Adipose tissue (tissue), 3 donors: Measurements from ENCODE around the gene MEIS2. TPM values are rescaled to one million over a fixed set of nuclear protein-coding genes. Genes with fewer than 3 reads are reported as not detected.

ENCODE experiments used
- H3K27ac ChIP-seq: one replicate; pipeline ENCODE4 v1.5.1; 2013; ENCODE audit warnings: low read depth, low read length
- WGBS, 3 donors: extraction: QIAGEN DNeasy Blood & Tissue Kit; methylation state at CpG; one replicate each; pipeline ENCODE4 v1.1.7; 2013; 5-methylcytosine and 5-hydroxymethylcytosine counted together
- polyA plus RNA-seq, 3 donors: library from polyadenylated mRNA; stranded (reverse); fragments of 200-250 nt; gene quantifications; one replicate each; pipeline ENCODE4 v1.2.3, GENCODE V29; 2013
- donor health status: healthy with polysubstance abuse.
- donor health status: Bipolar disorder and iron deficiency.
- donor health status: healthy.

The MEIS2 gene
- polyA plus RNA-seq = 10 to 100 TPM in 1 of 3 donors, 1 to 10 TPM in 2; 6.6 to 16.9 (median 9.0) TPM

DNA sequence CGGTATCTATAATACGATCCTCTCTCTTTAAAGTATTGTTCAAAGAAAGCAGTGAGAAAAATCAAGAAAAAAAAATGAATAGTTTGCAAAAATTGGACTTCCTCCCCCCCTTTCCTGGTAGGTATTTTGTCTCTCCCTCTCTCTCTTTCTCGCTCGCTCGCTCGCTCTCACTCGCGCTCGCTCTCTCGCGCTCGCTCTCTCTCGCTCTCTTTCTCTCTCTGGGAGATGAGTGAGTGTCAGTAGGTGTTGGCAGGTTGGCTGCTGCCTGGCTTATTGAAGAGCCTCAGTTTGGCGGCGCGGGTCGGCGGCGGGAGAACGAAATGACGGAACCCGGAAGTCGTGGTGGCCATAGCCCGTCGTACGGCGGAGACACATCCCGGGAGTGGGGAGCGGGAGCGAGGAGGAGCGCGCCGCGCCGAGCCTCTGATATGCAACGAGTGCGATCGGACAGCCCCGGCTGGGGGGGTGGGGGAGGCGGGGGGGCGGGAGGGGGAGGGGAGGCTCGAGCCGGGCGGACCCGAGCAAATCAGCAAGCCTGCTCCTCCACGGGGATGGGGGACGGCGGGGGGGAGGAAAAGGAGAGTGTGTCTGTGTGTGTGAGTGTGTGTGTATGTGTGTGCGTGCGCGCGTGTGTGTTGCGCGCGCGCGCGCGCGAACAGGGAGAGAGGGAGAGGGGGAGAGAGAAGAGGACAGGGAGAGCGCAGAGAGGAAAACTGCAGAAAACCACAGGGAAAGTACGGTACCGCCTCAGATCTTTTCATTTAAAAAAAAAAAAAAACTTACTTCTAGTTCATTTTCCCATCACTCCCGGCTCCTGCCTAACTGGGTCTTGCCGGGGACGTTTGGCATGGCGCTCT lies at the start of gene MEIS2:
Gene MEIS2, minus strand, starts transcription at position 441 of the 857 bp plus-strand sequence. CDS start 1,083 bp downstream, outside the sequence.
- WGBS, 3 donors = 0% methylated on average over 51 to 67 of the region's 67 CpGs
- peak within 1 kb of the TSS; percentile 11 for H3K27ac ChIP-seq

- no peak overlapping the region for H3K27ac ChIP-seq
Observed at GRCh38 chr15:37149146-37149545, 48.8 kb upstream of the MEIS2 start.

DNA sequence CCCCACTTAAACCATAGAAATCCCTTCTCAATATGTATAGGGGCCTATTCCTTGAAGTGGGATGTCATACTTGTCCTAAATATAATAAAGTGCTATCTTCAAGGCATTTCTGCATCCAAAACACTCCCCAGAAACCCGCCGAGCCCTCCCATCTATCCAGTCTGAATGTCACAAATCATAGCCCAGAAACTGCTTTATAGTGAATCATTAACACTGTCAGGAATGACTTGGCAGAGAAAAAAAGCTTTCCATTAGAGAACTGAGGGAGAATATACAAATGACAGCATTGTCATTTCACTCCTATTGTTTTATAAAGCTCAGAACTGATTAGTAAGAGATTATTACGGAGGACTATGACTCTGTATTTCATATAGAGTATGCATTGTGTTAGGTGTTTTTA lies 48.4 kb upstream of the MEIS2 start:
- 30 to 71% (median 66%) methylated on average over 3 of the region's 3 CpGs for WGBS, 3 donors
- H3K27ac ChIP-seq = no peak overlapping the region

DNA sequence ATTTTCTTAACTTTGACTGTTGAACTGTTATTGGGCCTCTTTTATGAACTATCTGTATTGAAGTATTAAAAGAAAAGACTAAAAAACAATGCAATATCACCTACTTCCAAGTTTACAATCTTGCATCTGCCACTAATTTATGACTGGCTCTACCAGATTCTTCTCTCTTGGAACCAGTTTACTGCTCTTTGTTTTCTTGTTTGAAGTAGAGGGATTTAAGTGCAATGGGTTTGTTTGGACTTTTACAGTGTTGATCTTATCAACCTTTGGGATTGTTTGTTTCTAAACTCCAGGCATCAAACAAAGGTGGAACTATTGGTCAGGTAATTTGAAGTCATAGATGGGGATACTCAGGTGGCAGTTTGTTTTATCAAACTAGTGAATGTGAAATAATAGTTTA lies 43.0 kb upstream of the MEIS2 start:
- no peak overlapping the region for H3K27ac ChIP-seq

DNA sequence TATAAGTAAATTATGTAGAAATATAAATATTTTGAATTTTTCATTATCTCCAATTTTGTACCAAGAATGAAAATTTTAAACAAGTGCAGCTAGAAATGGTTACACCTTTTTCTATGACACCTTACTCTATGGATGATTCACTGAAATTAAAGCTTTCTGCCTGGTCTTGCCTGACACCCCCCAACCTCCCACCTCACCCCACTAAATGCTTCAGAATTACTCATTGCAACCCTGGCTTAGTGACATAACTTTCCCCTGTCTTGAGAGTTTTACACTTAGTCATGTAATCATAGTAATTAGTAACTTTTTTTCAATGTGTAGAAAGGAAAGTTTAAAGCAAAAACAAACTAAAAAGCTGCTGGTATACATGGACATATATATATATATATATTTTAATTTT lies 42.0 kb upstream of the MEIS2 start:
- no peak overlapping the region for H3K27ac ChIP-seq

DNA sequence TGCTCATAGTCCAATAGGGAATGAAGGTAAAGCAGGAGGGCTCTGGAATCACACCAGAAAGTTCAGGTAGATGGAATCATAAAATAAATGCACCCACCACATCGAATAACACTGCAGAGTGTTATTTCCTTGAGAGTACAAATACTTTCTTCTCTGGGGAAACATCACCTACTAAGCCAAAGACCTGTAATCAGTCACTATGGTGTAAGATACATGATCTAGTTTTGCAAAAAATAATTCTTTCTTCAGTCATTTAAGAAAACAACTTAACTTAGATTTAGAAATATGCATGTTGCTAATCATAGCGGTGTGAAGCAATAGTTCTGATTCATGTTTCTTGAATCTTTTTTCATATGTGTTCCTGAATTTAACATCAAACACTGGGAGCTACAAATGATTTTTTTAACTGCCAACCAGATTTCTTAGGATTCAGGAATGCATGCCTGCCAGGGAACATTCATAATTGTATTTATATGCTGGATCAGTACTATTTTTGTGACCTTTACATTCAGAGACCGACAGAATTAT lies 40.2 kb upstream of the MEIS2 start:
- 71 to 83% (median 72%) methylated on average over 3 of the region's 3 CpGs for WGBS, 3 donors
- no peak overlapping the region for H3K27ac ChIP-seq

DNA sequence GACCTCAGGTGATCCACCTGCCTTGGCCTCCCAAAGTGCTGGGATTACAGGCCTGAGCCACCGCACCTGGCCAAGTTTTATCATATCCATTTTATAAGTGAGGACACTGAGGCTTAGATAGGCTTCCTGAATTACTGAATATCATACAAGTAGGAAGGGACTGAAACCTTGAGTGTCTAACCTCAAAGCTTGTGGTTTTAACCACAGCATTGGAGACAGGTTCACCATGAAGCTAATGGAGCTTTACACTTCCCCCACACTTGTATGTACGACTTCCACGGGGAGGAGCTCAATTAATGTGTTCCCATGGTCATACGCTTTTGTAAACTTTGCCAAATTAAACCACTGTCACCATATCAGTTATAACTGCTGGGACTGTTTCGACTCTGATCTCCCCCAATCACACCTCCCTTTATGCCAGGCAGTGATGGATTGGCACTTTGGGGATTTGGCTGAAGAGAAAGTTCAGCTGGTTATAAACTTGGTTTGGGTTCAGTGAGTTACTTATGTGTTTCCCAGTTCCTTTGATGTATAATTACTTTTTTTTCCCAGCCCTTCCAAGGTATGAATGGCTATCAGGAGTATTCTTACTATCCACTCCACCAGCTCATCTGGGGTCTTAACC lies 38.4 kb upstream of the MEIS2 start:
- H3K27ac ChIP-seq = no peak overlapping the region
- WGBS, 3 donors = 42 to 82% (median 58%) methylated on average over 5 of the region's 5 CpGs

DNA sequence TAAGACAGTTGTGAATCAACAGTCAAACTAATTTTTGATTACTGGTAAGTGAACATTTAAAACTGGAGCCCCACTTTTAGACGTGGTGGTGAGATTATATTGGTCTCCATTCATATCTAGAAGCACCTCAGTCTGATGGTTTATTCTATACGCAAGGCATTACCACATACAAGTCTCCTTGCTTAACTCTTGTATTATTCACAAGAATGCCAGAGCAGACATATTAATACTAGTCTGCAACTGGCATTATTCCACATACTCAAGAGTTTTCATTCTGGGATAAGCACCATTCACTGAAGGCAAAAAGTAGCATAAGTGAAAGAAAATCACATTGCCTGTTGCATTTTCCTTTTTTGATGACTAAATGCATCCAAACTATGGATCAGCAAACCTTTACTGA lies 36.9 kb upstream of the MEIS2 start:
- H3K27ac ChIP-seq = no peak overlapping the region

GRCh38 chr15:37136666-37137065 lies 36.3 kb upstream of the MEIS2 start:
- WGBS, 3 donors = 81 to 89% (median 87%) methylated on average over 2 of the region's 2 CpGs
- no peak overlapping the region for H3K27ac ChIP-seq

More for the DNA sequence above, 36.9 kb upstream of the MEIS2 start:
- WGBS, 3 donors = 58 to 74% (median 71%) methylated on average over 2 of the region's 2 CpGs

GRCh38 chr15:37135225-37135624 lies 34.9 kb upstream of the MEIS2 start:
- H3K27ac ChIP-seq = no peak overlapping the region
- 61 to 80% (median 77%) methylated on average over 1 of the region's 1 CpG for WGBS, 3 donors

DNA sequence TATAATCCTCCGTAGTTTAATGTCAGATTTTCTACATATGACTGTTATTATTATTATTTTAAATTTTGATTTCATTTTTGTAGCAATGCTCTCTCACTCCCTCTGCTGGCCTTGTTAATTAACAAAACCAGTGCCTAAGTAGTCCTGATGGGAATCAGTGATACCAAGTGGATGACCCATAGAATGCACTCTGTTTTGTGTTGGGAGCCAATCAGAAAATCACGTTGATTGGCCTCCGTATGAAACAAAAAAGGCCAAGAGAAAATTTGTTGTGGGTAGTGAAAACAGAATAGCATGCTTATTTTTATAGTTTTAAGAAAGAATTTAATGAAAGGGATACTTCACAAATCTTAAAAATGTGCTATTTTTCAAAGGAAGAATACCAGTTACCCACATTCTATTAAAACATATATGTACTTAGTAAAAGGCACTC lies 34.4 kb upstream of the MEIS2 start:
- no peak overlapping the region for H3K27ac ChIP-seq
- WGBS, 3 donors = 30 to 34% (median 32%) methylated on average over 3 of the region's 3 CpGs

DNA sequence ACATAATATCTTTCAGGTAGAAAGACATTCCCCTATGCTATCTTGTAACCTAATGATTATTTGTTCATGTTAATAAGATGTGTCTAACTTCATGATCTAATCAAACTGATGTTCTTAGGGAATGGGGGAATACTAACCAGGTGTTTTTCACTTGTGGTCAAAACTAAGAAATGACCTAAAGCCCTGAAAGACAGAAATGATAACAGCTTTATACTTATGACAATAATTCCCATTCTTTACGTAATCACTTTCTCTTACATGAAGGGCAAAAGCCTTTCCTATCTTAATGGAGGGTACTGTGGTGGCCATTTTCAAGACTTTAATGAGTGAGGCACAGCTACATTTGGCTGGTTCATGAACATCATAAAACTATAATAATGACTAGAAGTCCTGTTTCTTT lies 33.9 kb upstream of the MEIS2 start:
- H3K27ac ChIP-seq = no peak overlapping the region
- WGBS, 3 donors = 43 to 92% (median 74%) methylated on average over 1 of the region's 1 CpG

- H3K27ac ChIP-seq = no peak overlapping the region
- 0 to 1% (median 0%) methylated on average over 1 of the region's 1 CpG for WGBS, 3 donors
Observed at GRCh38 chr15:37133602-37134001, 33.3 kb upstream of the MEIS2 start.

DNA sequence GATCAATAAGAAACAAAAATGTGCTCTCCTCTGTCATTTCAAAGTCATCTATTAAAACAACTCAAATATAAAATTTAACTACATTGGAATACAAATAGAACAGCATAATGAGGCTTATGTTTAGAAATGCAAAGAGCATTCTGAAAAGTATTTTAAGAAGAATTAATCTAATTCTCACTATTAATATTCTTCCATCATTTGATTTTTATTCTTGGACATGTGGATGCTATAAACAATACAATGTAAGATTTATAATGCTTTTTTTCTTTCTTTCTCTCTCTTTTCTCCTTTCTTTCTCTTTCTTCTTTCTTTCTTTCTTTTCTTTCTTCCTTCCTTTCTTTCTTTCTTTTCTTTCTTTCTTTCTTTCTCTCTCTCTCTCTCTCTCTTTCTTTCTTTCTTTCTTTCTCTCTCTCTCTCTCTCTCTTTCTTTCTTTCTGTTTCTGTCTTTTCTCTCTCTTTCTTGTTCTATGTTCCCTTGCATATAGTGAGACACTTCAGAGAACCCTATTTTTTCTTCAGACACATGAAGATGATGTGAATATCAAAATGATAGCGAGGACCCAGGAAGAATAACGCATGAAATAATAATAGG lies 32.6 kb upstream of the MEIS2 start:
- WGBS, 3 donors = 88 to 92% (median 89%) methylated on average over 2 of the region's 2 CpGs

GRCh38 chr15:37131621-37132020 lies 31.3 kb upstream of the MEIS2 start:
- 29 to 56% (median 50%) methylated on average over 2 of the region's 2 CpGs for WGBS, 3 donors
- H3K27ac ChIP-seq = no peak overlapping the region

More for the DNA sequence above, 32.6 kb upstream of the MEIS2 start:
- no peak overlapping the region for H3K27ac ChIP-seq

DNA sequence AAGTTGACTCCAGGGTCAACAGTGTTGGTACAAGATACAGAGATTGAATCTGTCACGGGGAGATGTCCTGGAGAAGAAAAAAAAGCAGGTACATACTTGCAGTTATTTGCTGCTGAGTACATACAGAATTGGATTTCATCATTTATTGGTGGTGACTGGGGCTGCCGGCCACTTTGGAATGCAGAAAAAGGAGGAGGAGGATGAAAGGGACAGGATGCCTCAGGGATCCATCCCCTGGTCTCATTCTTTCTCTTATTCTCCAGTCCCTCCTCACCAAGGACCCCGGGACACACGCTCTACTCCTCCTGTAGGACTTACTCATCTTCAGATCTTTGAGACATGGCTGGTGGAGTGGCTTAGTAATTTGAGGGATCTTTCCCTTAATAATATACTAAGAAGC lies 30.0 kb upstream of the MEIS2 start:
- WGBS, 3 donors = 64 to 80% (median 68%) methylated on average over 4 of the region's 4 CpGs
- H3K27ac ChIP-seq = no peak overlapping the region

GRCh38 chr15:37125143-37125542 lies 24.8 kb upstream of the MEIS2 start:
- WGBS, 3 donors = 76 to 83% (median 82%) methylated on average over 4 of the region's 4 CpGs
- no peak overlapping the region for H3K27ac ChIP-seq

DNA sequence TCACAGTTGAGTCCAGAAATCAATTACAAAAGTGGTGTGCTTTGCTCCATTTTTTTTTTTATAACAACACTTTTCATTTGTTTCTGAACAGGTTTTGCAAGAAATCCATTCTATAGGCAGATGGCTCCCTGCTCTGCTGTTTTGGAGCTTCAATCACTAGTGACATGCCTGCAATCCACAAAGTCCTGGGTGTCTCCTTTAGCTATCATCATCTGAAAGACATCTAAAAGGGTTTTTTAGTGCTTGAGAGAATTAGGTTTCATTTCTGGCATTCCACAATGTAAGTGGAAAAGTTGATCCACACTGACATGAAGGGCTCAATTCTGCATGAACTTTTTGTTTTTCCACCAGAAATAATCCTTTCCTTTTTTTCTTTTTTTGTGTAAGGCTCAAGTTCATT lies 24.0 kb upstream of the MEIS2 start:
- no peak overlapping the region for H3K27ac ChIP-seq

- H3K27ac ChIP-seq = no peak overlapping the region
- 73 to 86% (median 75%) methylated on average over 1 of the region's 1 CpG for WGBS, 3 donors
Observed at GRCh38 chr15:37122703-37123102, 22.4 kb upstream of the MEIS2 start.
